K562 (cell line): ENCODE measurements around the gene RGS6. TPM values are rescaled to one million over a fixed set of nuclear protein-coding genes. Genes with fewer than 3 reads are reported as not detected.
A peak's percentile ranks its signal among the peaks of the same experiment; 100 is the strongest.

Experiments
- BRD9 ChIP-seq: fragments of 450-650 bp; IDR thresholded peaks from 2 replicates; pipeline ENCODE4 v1.6.1; 2018; ENCODE audit warnings: low read depth; ENCODE audit not compliant: partially characterized antibody
- DMBX1 ChIP-seq: fragments of 250-450 bp; sonication (Bioruptor Pico); IDR thresholded peaks from 2 replicates; pipeline ENCODE4 v1.8.0; 2022; ENCODE audit warnings: inconsistent platforms, mild to moderate bottlenecking, moderate library complexity, borderline replicate concordance
- ETV6 ChIP-seq, 3 experiments: fragments of 150-350 bp in 1 of 3; sonication (generic) in 1 of 3; formaldehyde crosslinking in 1 of 3; IDR thresholded peaks; 2 replicates each; pipeline versions ENCODE4 v1.6.1 to v1.8.0; 2014 to 2022; ENCODE audit warnings: borderline replicate concordance in 2 of 3, low read depth in 2 of 3, antibody characterized with exemption in 1 of 3, low read length in 1 of 3, mild to moderate bottlenecking in 1 of 3, missing genetic modification reagents in 1 of 3
- NFIC ChIP-seq: fragments of 450-650 bp; IDR thresholded peaks from 2 replicates; pipeline ENCODE4 v1.6.1; 2017; ENCODE audit warnings: mild to moderate bottlenecking, inconsistent platforms
- PCBP2 ChIP-seq: fragments of 200-400 bp; formaldehyde crosslinking; IDR thresholded peaks from 2 replicates; pipeline ENCODE4 v1.6.1; 2018; ENCODE audit warnings: low read length, low read depth, mild to moderate bottlenecking, moderate library complexity; ENCODE audit not compliant: poor library complexity, severe bottlenecking
- PHB ChIP-seq: fragments of 250-450 bp; sonication (Bioruptor Pico); IDR thresholded peaks from 2 replicates; pipeline ENCODE4 v1.5.0; 2021
- RAD51 ChIP-seq: fragments of 450-650 bp; IDR thresholded peaks from 2 replicates; pipeline ENCODE4 v1.7.1; 2016; ENCODE audit warnings: low read depth, mild to moderate bottlenecking, borderline replicate concordance
- REST ChIP-seq, 2 experiments: fragments of 450-650 bp; formaldehyde crosslinking in 1 of 2; IDR thresholded peaks; 2 replicates each; pipeline versions ENCODE4 v1.4.0 to v1.6.1; 2014 to 2020; ENCODE audit warnings: mild to moderate bottlenecking in 2 of 2, borderline replicate concordance in 1 of 2, low read depth in 1 of 2
- ZNF407 ChIP-seq: fragments of 450-650 bp; IDR thresholded peaks from 2 replicates; pipeline ENCODE4 v1.6.1; 2016; ENCODE audit warnings: low read depth
- ZNF444 ChIP-seq: fragments of 250-450 bp; sonication (Bioruptor Pico); IDR thresholded peaks from 2 replicates; pipeline ENCODE4 v1.4.0; 2020; ENCODE audit warnings: mild to moderate bottlenecking, moderate library complexity
- polyA plus RNA-seq, 8 experiments: library from polyadenylated mRNA; depleted of rRNA in 4 of 8; stranded (reverse) in 5 of 8; unstranded in 3 of 8; fragments of >200 nt; fragmentation: Nextera tagmentation in 2 of 8; fragmentation: Illumina TruSeq in 1 of 8; extraction: Ambion mirVana in 2 of 8; extraction: Trizol in 1 of 8; gene quantifications; 2 replicates each; pipeline versions ENCODE4 v1.2.1 to v1.2.3, GENCODE V29; 2011 to 2014; ENCODE audit warnings: inconsistent platforms in 1 of 8, missing spikeins in 1 of 8
- total RNA-seq, 7 experiments: library from RNA; depleted of rRNA in 6 of 7; stranded (reverse); fragments of >200 nt in 6 of 7; fragmentation: Illumina TruSeq in 2 of 7; extraction: Trizol in 2 of 7; gene quantifications; 2 replicates each; pipeline versions ENCODE4 v1.2.1 to v1.2.3, GENCODE V29; 2011 to 2021; ENCODE audit warnings: low replicate concordance in 1 of 7

The RGS6 gene
- total and polyA plus RNA-seq, 9 of the 15 experiments (the other 6 are each of a cell fraction or from before 2014, with no cell fraction given): not detected

- TF ChIP-seq REST (IDR thresholded peaks at IDR 0.05; ENCODE audit: borderline replicate concordance) (peak; percentile 78; the same call in 1 of the 2 replicates), REST (CRISPR knock-in tag; IDR thresholded peaks at IDR 0.05; ENCODE audit: low read depth) (no peak), NFIC (no peak), ZNF407 (no peak), RAD51 (no peak), PCBP2 (no peak), PHB (CRISPR knock-in tag) (no peak), ETV6 (IDR thresholded peaks at IDR 0.05; ENCODE audit: borderline replicate concordance in 1 of 2, low read depth in 2 of 2, low read length in 1 of 2) (no peak), ETV6 (CRISPR knock-in tag; IDR thresholded peaks at IDR 0.05; ENCODE audit: borderline replicate concordance) (no peak), ZNF444 (CRISPR knock-in tag) (no peak), DMBX1 (CRISPR knock-in tag) (no peak), BRD9 (no peak)
Measured at GRCh38 chr14:72516936-72517700, 584.9 kb downstream of the RGS6 start (continued).
